Measurements from ENCODE around the gene XPO4.
"Not testable (repeated sequence)": the region's sequence is repeated elsewhere in the genome, so short reads cannot be mapped to it uniquely, and the experiment has no call there.

Gene XPO4

GRCh38 chr13:20902438-20903163, at the start of gene XPO4:
TSS of gene XPO4 (minus strand) at chr13:20902746. CDS start at chr13:20902738, 8 bp downstream.
- peak; percentile 44 to 67 for DNase-seq (ENCODE audit: low read depth in 1 of 2, low spot score in 1 of 2)

GRCh38 chr13:20948001-20948400, 45.5 kb upstream of the XPO4 start:
- not testable (repeated sequence) for DNase-seq (ENCODE audit: low read depth in 1 of 2, low spot score in 1 of 2)

GRCh38 chr13:20945952-20946383, 43.4 kb upstream of the XPO4 start:
- no peak for DNase-seq (ENCODE audit: low read depth in 1 of 2, low spot score in 1 of 2)

- DNase-seq (ENCODE audit: low read depth in 1 of 2, low spot score in 1 of 2): no peak
Observed at GRCh38 chr13:20942938-20943559, 40.5 kb upstream of the XPO4 start.

DNA sequence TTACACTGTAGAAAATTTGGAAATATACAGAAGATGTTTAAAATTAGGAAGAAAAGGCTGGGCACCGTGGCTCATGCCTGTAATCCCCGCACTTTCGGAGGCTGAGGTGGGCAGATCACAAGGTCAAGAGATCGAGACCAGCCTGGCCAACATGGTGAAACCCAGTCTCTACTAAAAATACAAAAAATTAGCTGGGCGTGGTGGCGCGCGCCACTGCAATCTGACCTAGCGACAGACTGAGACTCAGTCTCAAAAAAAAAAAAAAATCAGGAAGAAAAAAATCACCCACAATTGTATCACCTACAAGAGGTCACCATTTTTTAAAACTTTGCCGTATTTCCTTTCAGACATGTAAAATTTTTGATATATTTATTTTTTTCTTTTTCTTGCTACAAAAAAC, 38.0 kb upstream of the XPO4 start:
- not testable (repeated sequence) for DNase-seq (ENCODE audit: low read depth in 1 of 2, low spot score in 1 of 2)

DNA sequence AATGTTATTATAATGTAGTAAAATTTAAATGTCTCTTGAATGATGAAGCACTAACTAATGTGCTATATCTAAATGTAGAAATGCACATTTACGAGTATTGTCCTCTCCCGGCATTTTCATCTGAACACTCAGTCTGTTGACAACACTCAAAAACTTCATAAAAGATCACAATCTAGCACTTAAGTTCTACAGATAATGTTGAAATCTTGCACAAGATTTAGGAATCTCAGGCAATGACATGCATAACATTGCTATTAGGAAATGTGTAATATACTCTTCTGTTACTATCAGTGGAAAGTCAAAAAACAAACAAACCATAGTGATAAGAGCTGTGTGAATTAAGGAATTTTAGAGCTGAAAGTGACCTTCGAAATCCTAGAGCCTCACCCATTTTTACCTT, 37.5 kb upstream of the XPO4 start:
- no peak for DNase-seq (ENCODE audit: low read depth in 1 of 2, low spot score in 1 of 2)

GRCh38 chr13:20939662-20940061, 37.1 kb upstream of the XPO4 start:
- DNase-seq (ENCODE audit: low read depth in 1 of 2, low spot score in 1 of 2): no peak

DNA sequence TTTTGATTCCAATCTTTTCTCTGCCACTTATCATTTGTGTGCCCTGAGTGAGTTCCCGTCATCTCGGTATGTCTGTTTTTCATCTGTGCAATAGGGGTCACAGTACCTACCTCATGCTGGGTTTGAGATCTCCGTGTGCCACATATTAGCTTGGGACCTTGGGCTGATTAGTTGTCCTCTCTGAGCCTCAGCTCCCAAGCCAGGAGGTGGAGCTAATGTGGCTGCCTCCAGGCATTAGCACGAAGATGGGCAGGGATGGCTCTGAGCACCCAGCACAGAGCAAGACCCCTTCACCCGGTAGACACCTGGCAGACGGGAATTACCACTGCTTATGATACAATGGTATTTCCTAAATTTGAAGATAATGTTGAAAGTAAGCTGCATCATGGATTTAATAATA, 35.8 kb upstream of the XPO4 start:
- no peak for DNase-seq (ENCODE audit: low read depth in 1 of 2, low spot score in 1 of 2)

DNA sequence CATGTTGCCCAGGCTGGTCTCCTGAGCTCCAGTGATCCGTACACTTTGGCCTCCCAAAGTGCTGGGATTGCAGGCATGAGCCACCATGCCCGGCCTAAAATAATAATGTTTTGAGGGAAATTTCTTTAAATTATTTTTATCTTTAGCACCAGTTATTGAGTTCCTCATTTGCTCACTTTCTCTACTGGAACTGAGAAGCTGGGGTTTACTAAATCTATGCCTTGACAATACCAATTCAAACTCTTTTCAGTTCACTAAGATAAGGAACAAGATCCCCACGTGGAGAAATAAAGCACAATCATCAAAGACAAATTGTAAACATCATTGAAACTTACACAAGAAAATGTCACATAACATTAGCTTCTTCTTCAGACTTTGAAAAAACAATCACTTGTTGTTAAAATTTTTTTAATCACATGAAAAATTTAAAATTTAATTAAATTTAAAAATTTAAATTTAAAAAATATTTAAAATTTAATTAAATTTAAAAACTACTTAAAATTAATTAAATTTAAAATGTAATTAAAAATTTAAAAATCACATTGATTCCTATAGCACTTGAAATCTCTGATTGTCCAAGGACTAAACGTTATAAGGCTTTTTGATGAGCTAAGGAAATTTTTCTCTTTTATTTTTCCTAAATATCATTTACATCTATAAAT, 25.2 kb upstream of the XPO4 start:
- DNase-seq (ENCODE audit: low read depth in 1 of 2, low spot score in 1 of 2): no peak

- DNase-seq (ENCODE audit: low read depth in 1 of 2, low spot score in 1 of 2): not testable (repeated sequence)
Observed at GRCh38 chr13:20925395-20925790, 22.8 kb upstream of the XPO4 start.

- peak; percentile 37 to 45 for DNase-seq (ENCODE audit: low read depth in 1 of 2, low spot score in 1 of 2)
Observed at GRCh38 chr13:20924758-20925394, 22.3 kb upstream of the XPO4 start.

GRCh38 chr13:20923272-20923671, 20.7 kb upstream of the XPO4 start:
- no peak for DNase-seq (ENCODE audit: low read depth in 1 of 2, low spot score in 1 of 2)

DNA sequence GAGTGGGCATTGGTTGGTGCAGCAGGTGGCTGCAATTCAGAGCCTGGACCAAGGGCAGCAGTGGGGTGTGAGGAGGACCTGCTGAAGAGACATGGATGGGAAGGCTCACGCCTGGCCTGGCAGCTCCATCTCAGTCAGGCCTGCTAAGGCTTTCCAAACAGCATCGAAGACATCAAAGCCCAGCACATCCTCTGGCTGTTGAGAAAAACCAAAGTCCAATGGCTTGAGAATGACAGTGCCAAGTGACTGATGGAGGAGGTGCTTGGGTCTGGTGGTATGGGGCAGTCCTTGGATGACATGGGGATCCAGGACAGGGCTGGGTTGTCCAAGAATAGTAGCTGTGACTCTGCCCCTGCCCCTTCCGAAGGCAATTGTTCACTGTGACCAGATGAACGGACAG, 19.0 kb upstream of the XPO4 start:
- DNase-seq (ENCODE audit: low read depth in 1 of 2, low spot score in 1 of 2): no peak

- DNase-seq (ENCODE audit: low read depth in 1 of 2, low spot score in 1 of 2): not testable (repeated sequence)
Observed at GRCh38 chr13:20915676-20916075, 13.1 kb upstream of the XPO4 start.

DNA sequence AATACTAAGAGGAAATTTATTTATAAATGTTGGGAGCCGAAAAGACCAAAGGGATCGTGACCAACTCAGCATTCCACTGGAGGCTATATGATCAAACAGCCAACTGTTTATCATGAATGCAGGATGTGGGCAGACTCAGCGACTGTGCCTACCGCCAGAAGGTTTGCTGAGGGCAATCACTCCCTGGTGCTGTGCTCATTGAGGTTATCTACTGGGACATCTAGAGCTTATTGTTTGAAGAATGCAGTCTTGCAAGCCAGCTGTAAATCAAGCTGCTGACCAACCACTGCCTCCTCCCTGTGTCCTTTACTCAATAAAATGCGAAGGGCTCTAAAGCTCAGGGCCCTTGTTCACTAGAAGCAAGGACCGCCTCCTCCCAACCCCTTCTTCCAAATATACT, 8.5 kb upstream of the XPO4 start:
- no peak for DNase-seq (ENCODE audit: low read depth in 1 of 2, low spot score in 1 of 2)

GRCh38 chr13:20908714-20909497, 6.4 kb upstream of the XPO4 start:
- DNase-seq (ENCODE audit: low read depth in 1 of 2, low spot score in 1 of 2): no peak

DNA sequence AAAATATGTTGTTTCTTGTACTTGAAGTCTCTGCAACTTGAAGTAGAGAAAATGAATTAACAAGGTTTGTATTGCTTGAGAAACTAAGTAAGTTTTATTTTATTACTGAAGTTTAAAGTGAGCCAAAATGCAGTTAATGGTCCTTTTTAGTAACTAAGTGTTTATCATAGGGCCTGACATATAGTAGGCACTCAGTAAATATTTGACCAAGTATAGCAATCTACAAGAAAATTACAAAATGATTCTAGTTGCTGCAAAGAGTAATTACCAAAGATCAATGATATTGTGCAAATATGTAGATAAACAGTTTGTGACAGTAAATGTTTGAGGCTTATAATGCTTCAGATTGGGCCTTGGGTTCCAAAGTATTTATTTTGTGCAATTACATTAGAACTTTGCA, 2.4 kb upstream of the XPO4 start:
- no peak for DNase-seq (ENCODE audit: low read depth in 1 of 2, low spot score in 1 of 2)

DNA sequence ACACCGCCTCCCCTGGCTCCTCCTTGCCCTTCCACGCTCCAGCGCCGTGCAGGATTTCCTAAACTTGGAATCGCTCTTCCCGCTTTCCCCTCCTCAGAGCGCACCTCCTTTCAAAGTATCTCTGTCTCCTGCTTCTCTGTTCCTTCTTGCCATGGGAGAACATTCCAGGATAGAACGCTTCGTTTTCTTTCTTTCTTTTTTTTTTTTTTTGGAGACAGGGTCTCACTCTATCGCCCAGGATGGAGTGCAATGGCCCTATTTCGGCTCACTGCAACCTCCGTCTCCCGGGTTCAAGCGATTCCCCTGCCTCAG, 574 bp upstream of the XPO4 start:
- DNase-seq (ENCODE audit: low read depth in 1 of 2, low spot score in 1 of 2): no peak

- DNase-seq (ENCODE audit: low read depth in 1 of 2, low spot score in 1 of 2): peak; percentile 1 to 8
Observed at GRCh38 chr13:20901668-20902437, 693 bp downstream of the XPO4 start.

GRCh38 chr13:20894245-20894644, 8.3 kb downstream of the XPO4 start:
- no peak for DNase-seq (ENCODE audit: low read depth in 1 of 2, low spot score in 1 of 2)
